Lower leg skin (tissue), 3 donors: ENCODE data around the gene RANBP9.

Experiments
- POLR2A ChIP-seq, 2 donors: fragments of 450-650 bp; IDR thresholded peaks; one replicate each; pipeline ENCODE4 v1.6.1; 2016 to 2017; ENCODE audit warnings: antibody characterized with exemption in 2 of 2, mild to moderate bottlenecking in 1 of 2, moderate library complexity in 1 of 2
- TF ChIP-seq, protein P1 (sequence below), 3 donors: fragments of 450-650 bp; IDR thresholded peaks; one replicate each; pipeline ENCODE4 v1.5.1; 2016; ENCODE audit warnings: antibody characterized with exemption in 3 of 3, mild to moderate bottlenecking in 3 of 3, moderate library complexity in 2 of 3

DNA sequence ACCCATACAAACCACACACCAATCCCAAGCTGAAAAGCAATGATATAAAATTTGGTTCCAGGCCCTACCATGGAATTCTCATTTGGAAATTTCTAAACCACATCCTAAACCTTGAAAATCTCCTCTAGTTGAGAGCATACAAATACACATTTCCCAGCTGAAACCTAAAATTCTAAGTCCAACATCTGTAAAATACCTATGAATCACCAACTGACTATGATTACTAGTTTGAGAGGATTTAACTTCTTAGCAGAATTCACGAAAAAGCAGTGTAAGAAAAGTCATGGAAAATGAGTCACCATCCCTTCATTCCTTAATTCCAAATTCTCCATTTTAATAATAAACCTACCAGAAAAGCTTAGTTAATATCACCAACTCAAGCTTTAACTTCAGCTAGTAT lies 15.4 kb downstream of the RANBP9 start:
- TF ChIP-seq, protein P1, sequence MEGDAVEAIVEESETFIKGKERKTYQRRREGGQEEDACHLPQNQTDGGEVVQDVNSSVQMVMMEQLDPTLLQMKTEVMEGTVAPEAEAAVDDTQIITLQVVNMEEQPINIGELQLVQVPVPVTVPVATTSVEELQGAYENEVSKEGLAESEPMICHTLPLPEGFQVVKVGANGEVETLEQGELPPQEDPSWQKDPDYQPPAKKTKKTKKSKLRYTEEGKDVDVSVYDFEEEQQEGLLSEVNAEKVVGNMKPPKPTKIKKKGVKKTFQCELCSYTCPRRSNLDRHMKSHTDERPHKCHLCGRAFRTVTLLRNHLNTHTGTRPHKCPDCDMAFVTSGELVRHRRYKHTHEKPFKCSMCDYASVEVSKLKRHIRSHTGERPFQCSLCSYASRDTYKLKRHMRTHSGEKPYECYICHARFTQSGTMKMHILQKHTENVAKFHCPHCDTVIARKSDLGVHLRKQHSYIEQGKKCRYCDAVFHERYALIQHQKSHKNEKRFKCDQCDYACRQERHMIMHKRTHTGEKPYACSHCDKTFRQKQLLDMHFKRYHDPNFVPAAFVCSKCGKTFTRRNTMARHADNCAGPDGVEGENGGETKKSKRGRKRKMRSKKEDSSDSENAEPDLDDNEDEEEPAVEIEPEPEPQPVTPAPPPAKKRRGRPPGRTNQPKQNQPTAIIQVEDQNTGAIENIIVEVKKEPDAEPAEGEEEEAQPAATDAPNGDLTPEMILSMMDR (IDR thresholded peaks at IDR 0.05), result no peak
- TF ChIP-seq POLR2A (IDR thresholded peaks at IDR 0.05), result no peak
